Ovary (tissue), 3 donors: ENCODE results near the gene PLCB4.

ENCODE experiments used
- CTCF ChIP-seq, 3 donors: fragments of 450-650 bp in 2 of 3; fragments of 200-600 bp in 1 of 3; IDR thresholded peaks; one replicate each; pipeline versions ENCODE4 v1.5.1 to v1.8.0; 2016 to 2022; ENCODE audit warnings: antibody characterized with exemption in 3 of 3, mild to moderate bottlenecking in 1 of 3
- POLR2A ChIP-seq: fragments of 450-650 bp; IDR thresholded peaks from one replicate; pipeline ENCODE4 v1.6.1; 2017; ENCODE audit warnings: antibody characterized with exemption, mild to moderate bottlenecking, moderate library complexity
- donor health status: DM: no; HTN: no; CAD: no.

DNA sequence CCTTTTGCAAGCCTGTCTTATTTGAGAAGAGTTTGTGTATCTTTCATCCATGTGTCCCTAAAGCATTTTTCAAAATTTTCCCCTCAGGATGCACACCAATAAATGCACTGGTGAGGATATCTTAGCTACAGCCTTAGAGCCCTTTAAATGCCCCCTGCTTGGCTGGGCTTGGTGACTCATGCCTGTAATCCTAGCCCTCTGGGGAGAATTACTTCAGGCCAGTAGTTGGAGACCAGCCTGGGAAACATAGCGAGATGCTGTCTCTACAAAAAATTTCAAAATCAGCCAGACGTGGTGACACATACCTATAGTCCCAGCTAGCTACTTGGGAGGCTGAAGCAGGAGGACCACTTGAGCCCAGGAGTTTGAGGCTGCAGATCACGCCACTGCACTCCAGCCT is 33.8 kb upstream of the PLCB4 start:
- TF ChIP-seq CTCF (IDR thresholded peaks at IDR 0.05) (no peak), POLR2A (no peak)
